Activated CD4-positive, alpha-beta T cell treated with anti-CD3 and anti-CD28 coated beads, Interleukin-10, Interleukin-2, amounts not matched to agents 100 ng/mL and 50 ng/mL, durations not matched to agents 16 hours and 8 hours (primary cell): Measurements from ENCODE around the gene KRT2.

Source experiments
- DNase-seq: peaks from one replicate; pipeline ENCODE4 v3.0.0-alpha.2; 2020

KRT2 gene

DNA sequence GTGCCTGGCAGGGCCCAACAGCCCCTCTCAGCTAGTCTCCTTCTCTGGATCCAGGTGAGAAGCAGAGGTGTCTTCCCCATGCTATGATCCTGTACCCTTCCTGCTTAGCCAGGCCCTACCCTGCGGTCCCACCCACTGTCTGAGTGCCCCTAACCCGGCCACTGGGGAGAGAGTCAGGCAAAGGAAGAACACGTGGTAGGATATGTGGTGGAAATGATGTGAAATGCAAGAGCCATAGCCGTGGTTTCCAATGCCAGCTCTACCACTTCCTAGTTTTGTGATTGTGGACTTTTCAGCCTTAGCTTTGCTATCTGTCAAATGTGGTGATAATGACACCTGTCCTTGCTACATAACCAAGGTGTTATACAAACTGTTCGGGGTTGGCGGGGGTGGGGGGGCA lies 15.8 kb downstream of the KRT2 start:
- no peak for DNase-seq

DNA sequence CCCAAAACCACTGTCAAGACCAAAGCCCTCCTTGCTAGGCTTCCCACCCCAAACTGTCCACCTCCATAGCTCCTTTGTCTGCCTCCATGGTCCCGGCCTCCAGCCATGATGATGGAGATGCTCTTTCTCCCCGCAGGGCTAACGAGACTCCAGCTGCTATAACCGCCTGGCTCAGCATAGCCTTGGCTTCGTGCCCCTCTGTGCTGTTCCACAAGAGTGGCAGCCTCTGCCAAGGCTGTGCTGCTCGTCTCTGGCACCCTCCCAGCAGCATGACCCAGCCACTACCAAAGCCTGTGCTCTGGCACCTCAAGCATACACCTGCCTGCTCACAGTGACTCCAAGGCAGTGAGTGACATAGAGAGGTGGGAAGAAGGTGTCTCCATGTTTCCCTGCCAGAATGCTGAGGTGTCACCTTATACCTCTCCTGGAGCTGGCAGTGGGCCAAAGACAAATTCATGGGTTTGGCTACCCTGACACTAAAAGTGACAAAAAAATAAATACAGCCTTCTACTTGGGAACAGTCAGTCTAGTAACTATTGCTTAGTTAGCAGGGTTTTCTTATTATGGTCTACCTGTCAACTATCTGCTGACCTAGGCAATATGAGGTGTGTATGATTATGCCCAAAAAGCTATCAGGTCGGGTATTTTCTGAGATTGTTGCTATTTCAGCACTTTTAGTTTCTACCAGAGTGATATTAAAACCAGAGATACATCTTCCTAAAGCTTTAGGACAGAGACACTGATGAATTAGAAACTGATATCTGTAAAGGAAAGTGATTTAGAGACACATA lies 17.6 kb downstream of the KRT2 start:
- no peak for DNase-seq

DNA sequence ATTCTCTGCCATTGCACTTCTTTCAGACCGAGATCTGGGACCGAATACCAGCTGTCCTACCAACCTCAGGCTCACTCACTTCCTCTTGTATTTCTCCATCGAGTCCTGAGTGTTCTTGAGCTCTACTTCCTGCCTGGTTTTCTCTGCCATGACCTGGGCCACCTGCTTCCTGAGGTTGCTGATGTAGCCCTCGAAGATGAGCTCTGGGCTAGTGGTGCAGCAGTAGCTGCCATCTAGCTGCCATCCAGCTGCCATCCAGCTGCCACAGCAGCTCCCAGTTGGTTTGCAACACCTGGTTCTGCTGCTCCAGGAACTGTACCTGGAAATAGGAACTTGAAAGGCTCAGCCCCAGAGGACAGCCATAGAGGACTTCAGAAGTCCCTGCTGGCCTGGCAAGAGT lies 18.6 kb downstream of the KRT2 start:
- DNase-seq: no peak

DNA sequence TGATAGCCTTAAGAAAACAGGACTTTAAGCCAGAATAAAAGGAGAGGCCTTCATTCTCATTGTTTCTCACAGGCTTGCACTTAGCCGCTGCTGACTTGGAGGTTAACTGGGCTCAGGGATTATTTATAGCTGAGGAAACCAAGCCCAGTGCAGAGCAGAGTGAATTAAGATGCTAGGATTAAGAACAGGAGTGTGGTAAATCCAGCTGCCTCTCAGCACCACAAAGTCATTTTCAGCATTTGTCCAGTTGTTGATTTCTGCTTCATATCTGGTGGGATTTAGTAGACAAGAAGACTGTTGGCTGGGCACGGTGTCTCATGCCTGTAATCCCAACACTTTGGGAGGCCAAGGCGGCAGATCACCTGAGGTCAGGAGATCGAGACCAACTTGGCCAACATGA lies 19.4 kb downstream of the KRT2 start:
- DNase-seq: no peak

DNA sequence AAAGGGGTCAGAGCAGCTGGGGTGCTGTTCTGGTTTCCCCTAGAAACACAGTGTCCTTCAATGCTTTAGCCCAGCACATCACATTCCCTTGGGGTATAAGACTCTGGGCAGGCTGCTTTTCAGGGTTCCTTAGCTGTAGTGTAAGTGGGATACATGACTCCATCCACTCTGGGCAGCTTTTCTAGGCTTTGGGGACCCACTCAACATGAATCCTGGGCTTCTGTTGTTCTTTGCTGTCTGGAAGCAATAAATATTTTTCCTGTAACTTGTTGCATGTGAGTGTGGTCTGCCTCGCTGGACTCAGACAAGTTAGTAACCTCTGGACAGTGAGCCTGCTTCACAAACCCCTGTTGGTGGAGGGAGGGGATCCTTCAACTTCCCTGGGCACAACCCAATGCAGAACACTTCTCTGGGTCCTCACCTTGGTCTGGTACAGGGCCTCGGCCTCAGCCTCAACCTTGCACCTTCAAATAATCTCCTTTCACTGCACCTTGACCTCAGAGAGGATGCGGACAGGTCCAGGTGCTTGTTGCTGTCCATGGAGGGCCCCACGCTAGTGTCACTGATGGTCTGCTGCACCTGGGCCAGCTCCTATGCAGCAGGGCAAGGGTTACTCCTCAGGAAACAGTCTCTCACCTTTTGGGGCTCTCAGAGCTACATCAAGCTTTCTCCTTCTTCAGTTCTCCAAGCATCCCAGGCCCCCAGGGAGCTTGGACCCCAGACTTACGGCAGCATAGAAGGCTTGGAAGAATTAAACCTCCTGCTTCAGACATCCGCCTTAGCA lies 20.1 kb downstream of the KRT2 start:
- DNase-seq: no peak

DNA sequence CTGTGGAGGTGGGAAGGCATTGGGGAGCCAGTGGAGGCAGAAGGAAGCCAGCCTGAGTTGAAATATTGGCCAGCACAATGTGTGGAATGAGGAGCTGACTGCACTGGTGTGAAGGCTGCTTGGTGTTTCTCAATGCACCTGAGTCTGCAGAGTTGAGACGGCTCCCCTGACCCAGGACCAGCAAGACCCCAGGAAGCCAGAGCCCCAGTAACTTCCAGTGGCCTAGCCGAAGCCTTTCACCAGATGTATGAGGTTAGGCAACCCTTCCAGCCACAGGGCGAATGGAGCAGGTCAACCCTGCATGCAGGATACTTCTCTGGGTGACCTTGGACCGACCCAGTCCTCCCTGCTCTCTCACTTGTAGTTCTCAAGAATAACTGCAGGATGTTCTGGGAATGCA lies 20.7 kb downstream of the KRT2 start:
- no peak for DNase-seq

DNA sequence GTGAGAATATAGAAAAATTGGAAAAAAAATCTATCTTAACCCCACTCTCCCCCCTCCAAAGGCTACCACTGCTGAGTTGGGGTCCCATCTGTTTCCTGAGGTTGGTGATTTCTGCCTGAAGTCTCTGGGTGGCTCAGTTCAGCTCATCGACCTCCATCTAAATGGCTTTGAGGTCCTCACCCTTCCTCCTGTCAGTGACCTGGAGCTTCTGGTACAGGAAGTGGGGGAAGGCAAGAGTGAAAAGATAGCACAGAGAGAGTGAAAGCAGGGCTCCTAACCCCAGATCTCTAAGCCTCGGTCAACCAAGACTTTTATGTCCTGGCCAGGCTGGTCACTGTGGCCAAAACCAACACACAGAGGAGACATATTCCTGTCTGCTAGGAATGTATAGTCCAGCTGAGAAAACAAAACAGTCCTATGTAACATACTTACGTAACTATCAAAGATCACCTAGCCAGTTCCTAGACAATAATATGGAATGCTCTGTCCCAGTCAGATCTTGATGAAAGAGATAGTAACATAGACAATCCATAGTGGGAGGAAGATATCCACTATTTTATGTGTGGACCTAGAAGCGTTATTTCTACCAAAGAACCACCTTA lies 21.3 kb downstream of the KRT2 start:
- DNase-seq: no peak

DNA sequence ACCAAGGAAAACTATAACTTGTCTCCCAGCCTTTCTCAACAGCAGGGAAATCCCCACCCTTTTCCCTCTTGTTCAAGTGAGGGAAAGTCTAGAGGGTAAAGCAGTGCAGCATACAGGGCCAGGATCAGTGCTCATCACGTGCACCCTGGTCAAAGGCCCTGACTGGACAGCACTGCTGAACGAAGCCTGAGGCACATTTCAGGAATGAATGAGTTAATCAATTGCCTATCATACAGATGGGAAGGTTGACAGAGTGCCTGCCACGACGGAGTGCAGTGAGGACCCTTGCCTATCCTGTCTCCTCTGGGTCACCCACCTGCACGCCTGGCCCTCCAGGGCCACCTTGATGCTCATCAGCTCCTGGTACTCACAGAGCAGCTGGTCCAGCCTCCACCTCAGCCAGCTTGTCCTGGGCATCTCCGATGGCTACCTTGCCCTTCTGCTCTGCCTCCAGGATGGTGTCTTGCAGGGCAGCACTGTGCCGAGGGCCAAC lies 22.0 kb downstream of the KRT2 start:
- no peak for DNase-seq

DNA sequence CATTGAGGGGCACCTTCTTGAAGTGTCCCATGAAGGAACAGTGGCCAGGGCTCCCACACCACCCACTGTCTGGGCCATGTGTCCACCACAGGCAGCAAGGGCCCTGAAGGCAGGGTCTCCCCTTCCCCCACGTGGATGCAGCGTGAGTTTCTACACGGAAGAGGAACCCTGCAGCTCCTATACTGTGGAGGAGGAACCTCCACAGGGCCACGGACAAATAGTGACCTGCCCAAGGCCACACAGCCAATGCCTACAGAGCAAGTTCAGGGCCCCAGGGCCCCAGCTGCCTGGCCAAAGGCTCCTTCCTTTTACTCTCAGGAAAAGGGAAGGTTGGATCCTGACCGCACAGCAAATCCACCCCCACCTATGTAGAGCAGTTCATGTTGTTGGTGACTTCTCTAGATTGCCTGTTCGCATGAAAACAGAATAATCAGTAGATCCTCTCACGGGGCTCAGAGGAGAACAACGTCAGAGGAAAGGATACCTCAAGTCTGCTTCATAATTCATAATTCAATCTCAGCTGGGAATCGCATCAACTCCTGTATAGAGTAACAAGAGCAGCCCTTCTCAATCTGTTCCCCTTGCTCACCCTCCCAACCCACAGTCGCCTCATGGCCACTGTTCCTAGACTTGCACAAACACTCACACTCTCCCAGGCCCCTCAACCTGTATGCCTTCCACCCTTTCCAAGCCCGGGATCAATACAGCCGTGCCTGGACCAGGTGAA lies 22.6 kb downstream of the KRT2 start:
- no peak for DNase-seq

DNA sequence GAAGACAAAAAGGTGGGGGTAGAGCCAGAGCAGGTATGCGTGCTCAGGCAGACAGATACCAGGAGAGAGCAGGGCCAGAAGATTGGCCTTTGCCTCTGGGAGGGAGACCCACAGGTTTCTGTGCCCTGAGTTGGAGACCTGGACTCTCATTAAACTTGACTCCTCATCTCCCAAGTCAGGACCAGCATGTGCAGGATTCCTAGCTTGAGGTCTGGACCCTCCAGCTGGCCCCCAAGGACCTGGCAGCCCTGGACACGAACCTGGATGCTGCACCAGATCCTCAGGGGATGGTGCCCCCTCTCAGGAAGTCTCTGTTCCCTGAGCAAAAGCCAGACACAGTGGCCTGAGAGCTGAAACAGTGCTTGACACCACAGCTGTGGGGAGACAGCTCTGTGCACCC lies 23.2 kb downstream of the KRT2 start:
- DNase-seq: no peak

DNA sequence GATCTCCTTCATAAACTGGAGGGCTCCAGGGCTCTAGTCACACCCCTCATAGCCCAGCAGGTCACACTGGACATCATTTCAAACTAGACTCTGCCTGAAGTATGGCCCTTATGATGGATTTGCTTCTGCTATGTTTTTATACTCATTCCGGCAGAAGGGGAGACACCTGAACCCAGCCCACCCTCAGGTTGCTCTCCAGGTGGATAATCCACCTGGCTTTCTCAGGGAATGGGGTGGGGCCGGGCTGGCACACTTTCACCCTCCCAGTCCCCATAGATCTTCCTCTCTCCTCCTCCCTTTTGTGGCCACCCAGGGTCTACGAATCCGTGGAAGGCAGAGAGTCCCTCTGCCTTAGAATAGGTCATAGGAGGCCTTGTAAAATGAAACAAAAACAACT lies 23.9 kb downstream of the KRT2 start:
- no peak for DNase-seq

DNA sequence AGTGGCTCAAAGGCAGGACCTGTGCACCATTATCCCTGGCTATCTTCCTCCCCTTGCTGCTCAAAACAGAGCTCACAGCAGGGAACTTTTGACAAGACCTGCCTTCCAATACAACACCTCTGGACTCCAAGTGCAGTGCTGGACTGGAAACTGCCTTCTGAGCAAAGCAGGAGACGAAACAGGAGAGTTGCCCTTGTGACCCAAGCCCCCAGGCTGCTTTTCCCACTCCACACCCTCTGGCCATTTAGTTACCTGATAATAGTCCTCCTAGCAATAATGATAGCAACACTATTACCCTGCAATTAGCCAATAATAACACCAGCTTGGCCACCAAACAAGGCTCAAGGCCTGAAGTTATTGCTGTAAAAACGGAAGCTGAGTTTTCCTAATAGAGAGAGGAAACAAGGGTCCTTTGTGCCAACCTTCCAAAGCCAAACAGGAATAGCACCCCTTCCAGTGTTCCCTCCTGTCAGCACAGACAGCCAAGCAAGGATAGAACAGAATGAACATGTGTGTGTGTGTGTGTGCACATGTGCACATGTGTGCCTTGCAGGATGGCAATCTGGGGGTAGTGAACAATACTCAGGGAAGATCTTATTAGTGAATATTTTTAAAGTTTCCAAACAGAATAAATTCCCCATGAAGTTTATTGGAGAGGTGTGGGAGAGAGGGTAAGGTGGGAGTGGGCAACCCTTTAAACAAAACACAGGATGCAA lies 24.5 kb downstream of the KRT2 start:
- no peak for DNase-seq

DNA sequence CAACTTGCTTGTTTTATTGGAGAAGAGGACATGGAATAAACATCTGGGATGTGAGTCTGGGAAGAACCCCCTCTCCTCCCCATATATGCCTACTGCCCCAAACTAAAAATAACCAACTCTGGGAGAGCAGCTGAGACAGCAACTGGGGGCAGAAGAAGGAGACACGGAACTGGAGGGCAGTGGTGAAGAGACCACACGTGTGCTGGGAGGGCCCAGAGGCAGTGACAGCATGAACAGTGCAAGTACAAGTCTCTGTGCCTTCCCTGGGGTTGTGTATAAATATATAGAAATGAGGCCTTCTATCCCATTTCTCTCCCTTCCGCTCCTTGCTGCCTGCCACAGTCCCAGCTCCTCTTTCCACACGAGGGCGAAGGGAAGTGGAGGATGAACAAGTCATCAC lies 29.7 kb downstream of the KRT2 start:
- no peak for DNase-seq

DNA sequence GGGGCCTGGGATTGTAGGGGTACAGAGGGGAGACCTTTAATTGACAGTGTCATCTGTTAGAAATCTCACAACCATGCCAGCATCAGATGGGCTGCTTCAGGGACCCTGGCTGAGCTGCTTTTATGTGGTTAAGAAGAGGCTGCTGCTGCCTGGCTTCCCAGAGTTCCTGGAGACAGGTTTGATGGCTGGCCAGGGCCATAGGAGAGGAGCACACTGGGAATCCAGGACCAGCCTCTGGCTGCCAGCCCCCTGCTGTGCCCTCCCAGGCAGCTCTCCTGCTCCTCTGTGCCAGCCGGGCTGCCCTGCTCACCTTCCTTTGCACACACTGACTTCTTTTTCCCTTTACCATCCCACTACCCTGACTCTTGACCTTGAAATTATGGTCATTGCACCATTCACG lies 33.1 kb downstream of the KRT2 start:
- no peak for DNase-seq

DNA sequence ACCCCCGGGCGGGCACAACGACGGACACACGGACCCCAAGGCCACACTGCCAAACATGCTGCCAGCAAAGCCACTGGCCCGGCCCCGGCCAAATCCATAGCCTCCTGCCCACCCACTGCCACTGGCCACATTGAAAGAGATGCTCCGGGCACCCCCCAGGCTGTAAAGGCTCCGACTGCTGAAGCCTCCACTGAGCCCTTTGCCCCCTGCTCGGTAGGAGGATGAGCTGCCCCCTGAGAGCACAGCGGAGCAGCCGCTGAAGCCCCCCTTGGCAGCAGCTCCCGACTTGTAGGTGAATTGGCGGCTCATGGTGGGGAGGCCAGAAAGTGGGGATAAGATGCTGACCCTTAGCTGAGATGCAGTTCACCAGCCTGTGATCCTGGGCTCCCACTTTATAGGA lies 33.8 kb downstream of the KRT2 start, which contains the start of gene KRT73:
KRT73 (minus strand) TSS at position 344 of the 400 bp plus-strand sequence; CDS start at position 309, 35 bp downstream.
- no peak for DNase-seq

DNA sequence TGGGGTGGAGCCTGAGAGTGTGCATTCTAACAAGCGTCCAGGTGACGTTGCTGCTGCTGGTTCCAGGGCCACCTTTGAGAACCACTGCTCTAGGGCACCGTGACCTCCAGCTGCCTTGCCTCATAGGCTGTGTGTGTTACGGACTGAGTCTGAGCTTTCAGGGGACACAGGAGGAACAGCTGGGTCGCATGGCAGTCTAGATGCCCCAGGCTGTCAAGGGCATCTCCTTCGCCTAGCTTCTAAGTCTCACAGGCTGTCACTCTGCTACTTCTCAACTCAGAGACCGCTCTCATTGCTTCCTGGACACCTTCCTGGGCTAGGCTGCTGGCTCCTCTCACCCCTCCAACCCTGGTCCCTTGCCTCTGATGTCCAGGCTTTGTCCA lies 34.6 kb downstream of the KRT2 start:
- no peak for DNase-seq

DNA sequence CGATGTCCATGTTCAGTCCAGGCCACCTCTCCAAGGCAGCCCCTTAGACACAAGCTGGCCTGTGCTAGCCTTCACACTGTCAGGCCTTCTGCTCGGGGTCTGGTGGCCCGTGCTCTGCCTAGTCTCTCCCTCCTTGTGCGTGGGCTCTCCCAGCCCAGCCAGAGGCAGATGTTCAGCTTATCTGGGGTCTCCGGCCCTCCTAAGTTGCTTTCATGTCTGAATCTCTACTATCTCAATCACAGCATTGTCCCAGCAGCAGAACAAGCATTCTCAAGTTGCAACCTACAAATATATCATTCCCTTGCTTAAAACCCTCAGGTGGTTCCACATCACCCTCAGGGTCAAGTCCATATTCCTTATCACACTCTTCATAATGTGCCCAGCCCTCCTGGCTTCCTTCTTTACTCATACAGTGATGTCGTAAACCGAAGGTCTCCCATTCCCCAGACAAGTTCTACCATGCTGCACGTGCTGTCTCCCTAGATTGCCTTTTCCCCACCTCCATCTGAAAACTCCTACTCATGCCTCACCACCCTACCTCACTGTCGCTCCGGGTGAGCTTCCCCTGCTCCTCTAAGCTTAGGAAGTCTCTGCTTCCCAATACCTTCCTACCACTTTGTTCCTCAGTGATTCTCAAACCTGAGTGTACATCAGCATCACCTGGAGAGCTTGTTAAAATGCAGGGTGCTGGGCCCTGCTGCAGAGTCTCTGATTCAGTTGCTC lies 35.2 kb downstream of the KRT2 start:
- no peak for DNase-seq

DNA sequence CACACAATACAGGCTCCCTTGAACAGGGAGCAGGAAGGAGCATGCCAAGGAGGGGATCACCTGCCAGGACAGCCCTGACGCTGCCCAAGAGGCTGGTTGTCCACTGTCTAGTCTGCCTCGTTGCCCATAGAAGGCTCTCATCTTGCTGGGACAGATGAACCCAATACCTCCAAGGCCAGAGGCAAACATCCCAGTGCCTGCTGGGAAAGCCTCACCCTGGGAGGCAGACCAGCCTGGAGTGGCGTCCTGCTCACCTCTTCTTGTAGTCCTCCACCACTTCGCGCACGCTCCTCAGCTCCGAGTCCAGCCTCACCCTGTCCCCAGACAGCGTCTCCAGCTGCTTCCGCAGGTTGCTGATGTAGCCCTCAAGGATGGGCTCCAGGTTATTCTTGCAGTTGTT lies 36.1 kb downstream of the KRT2 start:
- no peak for DNase-seq

DNA sequence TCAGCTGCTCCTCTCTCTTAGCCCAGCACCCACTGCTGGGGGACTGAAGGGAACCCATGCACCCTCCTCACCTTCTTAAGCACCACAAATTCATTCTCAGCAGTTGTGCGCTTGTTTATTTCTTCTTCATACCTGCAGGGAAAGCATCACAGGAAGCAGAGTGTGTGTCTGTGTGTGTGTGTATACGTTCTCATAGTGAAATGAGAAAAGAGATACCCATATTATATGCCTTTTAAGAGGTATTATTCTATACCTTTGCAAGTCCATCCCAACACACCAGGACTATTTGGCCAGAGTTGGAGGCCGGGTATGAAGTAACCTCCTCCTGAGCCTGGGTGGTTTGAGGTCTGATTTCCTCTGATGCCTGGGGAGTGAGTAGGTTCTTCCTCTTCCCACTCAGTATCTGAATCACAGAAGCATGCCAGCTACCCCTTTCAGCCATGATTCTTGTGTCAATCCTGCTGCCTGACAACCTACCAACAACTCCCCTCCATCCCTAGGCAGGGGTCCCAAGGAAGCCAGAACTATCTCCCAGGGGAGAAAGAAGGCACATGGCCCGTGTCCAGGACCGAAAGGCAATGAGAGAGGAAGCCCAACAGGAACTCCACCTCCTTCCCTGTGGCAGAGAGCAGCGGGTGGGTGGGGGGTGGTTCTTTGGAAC lies 36.7 kb downstream of the KRT2 start:
- DNase-seq: no peak

DNA sequence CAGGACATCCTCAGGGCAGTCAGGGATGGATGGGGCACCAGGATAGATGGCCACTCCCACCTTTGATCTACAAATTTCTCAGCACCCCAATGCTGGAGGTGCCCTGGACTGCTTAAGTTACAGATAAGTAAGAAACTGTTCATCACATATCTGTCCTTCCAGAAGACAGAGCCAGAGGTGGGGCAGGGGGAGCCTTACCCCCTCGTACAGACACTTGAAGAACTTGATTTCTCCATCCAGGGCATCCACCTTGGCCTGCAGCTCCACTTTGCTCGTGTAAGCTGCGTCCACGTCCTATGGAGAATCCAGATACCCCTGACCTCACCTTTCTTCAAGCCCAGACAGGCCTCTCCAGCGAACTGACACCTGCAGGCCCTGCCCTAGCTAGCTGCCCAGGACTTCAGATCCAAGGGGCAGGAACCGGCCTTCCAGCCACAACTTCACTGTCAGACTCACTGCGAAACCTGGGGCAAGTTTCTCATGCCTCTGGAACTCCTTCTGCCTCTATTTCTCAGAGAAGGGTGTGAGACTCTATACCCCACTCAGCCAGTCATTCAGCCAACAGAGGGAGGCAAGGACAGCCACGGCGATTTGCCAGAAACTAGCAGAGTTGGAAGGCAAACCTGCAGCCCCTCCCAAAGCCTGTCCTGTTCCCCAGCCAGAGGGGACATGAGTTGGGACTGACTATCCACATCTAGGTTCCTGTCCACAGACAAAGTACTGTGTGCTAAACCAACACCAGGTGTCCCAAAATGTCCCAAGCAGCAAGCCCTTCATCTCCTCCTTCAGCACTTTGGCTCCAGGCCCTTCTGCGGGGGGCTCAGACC lies 37.4 kb downstream of the KRT2 start:
- no peak for DNase-seq
